Ascending aorta (tissue), 2 donors: Measurements from ENCODE around the gene WWC2. TPM values are rescaled to one million over a fixed set of nuclear protein-coding genes. Genes with fewer than 3 reads are reported as not detected.

ENCODE experiments used
- DNase-seq, 2 donors: peaks; one replicate each; pipeline ENCODE4 v3.0.0-alpha.2; 2019; ENCODE audit warnings: low spot score in 2 of 2
- H3K27ac ChIP-seq, 2 donors: fragments of 200-600 bp; sonication (generic); one replicate each; pipeline ENCODE4 v1.5.1; 2016 to 2017; ENCODE audit warnings: mild to moderate bottlenecking in 1 of 2
- H3K27me3 ChIP-seq: fragments of 200-600 bp; sonication (generic); one replicate; pipeline ENCODE4 v1.5.1; 2017
- H3K36me3 ChIP-seq, 2 donors: fragments of 200-600 bp; sonication (generic); one replicate each; pipeline ENCODE4 v1.5.1; 2016
- H3K4me1 ChIP-seq, 2 donors: fragments of 200-600 bp; sonication (generic); one replicate each; pipeline ENCODE4 v1.5.1; 2016 to 2017; ENCODE audit warnings: mild to moderate bottlenecking in 1 of 2
- H3K4me3 ChIP-seq, 2 donors: fragments of 200-600 bp; sonication (generic); one replicate each; pipeline ENCODE4 v1.5.1; 2016 to 2017; ENCODE audit warnings: mild to moderate bottlenecking in 1 of 2
- H3K9me3 ChIP-seq, 2 donors: fragments of 200-600 bp; sonication (generic); one replicate each; pipeline ENCODE4 v1.5.1; 2016
- intact Hi-C: fragments of 100-400 bp; cut with DNase I; formaldehyde crosslinking; loops from one replicate; pipeline ENCODE4 v1.15.1; 2023
- total RNA-seq: library from RNA; depleted of rRNA; stranded (reverse); fragments of >200 nt; gene quantifications from one replicate; pipeline ENCODE4 v1.1.0, GENCODE V29; 2016
- TF ChIP-seq, protein P1 (sequence below), 3 experiments: fragments of 200-600 bp in 2 of 3; fragments of 450-650 bp in 1 of 3; sonication (generic) in 2 of 3; IDR thresholded peaks; one replicate each; pipeline ENCODE4 v1.5.1; 2016 to 2019; ENCODE audit warnings: antibody characterized with exemption in 3 of 3, mild to moderate bottlenecking in 1 of 3, moderate library complexity in 1 of 3

The WWC2 gene
- total RNA-seq, 1 donor from 2014 or later = 3.8 TPM

DNA sequence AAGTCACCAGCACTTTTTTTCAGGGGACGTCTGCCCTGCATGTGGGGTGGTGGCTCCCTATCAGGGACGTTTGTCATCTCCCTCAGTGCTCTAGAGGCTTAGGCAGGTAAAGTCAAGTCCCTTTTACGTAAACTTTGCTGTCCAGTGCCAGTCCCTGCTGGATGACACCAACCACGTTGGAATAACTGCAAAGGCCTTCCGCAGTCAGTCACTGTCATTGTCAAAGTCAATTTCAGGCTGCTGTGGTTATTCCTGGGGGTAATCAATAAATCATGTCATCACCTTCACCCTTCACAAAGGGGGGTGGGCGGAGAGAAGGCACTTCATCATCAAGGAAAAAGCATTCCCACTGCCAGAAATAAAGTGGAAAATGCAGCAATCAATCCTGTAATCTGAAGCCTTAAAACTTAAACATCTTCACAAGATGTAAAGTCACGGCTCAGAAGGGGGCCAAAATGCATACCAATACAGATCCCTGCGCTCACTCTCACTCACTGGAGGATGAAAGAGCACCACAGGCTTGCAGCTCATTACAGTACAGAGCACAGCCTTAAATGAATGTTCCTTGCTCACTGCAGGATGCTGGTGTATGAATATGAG is 164.8 kb downstream of the WWC2 start:
- no peak overlapping the region for H3K27ac ChIP-seq
- intact Hi-C loops = loop anchor here (5.0 kb wide), 1 partner anchor 347 kb away; the partner anchor contains the start of gene DCTD
- H3K9me3 ChIP-seq = no peaks in the 10 kb centered on the region
- no peaks in the 10 kb centered on the region for H3K27me3 ChIP-seq
- peaks cover 31 to 39% of the 10 kb centered on the region in 2 donors for H3K36me3 ChIP-seq
- TF ChIP-seq, protein P1, sequence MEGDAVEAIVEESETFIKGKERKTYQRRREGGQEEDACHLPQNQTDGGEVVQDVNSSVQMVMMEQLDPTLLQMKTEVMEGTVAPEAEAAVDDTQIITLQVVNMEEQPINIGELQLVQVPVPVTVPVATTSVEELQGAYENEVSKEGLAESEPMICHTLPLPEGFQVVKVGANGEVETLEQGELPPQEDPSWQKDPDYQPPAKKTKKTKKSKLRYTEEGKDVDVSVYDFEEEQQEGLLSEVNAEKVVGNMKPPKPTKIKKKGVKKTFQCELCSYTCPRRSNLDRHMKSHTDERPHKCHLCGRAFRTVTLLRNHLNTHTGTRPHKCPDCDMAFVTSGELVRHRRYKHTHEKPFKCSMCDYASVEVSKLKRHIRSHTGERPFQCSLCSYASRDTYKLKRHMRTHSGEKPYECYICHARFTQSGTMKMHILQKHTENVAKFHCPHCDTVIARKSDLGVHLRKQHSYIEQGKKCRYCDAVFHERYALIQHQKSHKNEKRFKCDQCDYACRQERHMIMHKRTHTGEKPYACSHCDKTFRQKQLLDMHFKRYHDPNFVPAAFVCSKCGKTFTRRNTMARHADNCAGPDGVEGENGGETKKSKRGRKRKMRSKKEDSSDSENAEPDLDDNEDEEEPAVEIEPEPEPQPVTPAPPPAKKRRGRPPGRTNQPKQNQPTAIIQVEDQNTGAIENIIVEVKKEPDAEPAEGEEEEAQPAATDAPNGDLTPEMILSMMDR (IDR thresholded peaks at IDR 0.05) = no peak
- peaks cover 0 to 4% of the 10 kb centered on the region in 2 donors for H3K4me1 ChIP-seq
- H3K4me3 ChIP-seq = no peak overlapping the region
- DNase-seq = no peak

DNA sequence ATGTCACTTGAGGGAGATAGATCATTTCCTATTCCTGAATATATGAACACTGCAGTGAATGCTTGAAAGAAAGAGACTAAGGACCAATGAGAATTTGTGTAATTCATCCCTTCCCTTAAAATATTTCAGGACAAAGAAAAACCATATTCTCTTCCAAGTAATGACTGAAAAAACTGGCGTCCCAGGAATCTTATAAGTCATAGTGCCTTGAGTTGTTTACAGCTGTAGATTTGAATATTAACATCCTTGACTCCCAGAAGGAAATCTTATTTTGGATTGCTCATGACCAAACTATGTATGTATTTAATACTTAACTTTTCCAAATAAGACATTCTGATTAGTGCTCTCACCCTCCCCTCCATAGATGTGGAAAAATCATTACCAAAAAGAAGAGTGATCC is 165.6 kb downstream of the WWC2 start:
- Histone ChIP-seq H3K4me1 (peaks cover 0 to 4% of the 10 kb centered on the region in 2 donors), H3K4me3 (no peak overlapping the region), H3K27ac (no peak overlapping the region), H3K36me3 (peaks cover 37 to 46% of the 10 kb centered on the region in 2 donors), H3K9me3 (no peaks in the 10 kb centered on the region), H3K27me3 (no peaks in the 10 kb centered on the region)
- TF ChIP-seq, protein P1 (IDR thresholded peaks at IDR 0.05) = no peak
- no peak for DNase-seq
- intact Hi-C loops = loop anchor here (5.0 kb wide), 1 partner anchor 347 kb away; the partner anchor contains the start of gene DCTD

- no peak for DNase-seq
- Histone ChIP-seq H3K4me3 (no peak overlapping the region), H3K27ac (no peak overlapping the region), H3K36me3 (peaks cover 28 to 41% of the 10 kb centered on the region in 2 donors), H3K9me3 (no peaks in the 10 kb centered on the region), H3K4me1 (peaks cover 0 to 4% of the 10 kb centered on the region in 2 donors), H3K27me3 (no peaks in the 10 kb centered on the region)
- intact Hi-C loops = no loop called here
- TF ChIP-seq, protein P1 (IDR thresholded peaks at IDR 0.05) = no peak
These were observed 167.3 kb downstream of the WWC2 start for GRCh38 chr4:183266371-183266770.

DNA sequence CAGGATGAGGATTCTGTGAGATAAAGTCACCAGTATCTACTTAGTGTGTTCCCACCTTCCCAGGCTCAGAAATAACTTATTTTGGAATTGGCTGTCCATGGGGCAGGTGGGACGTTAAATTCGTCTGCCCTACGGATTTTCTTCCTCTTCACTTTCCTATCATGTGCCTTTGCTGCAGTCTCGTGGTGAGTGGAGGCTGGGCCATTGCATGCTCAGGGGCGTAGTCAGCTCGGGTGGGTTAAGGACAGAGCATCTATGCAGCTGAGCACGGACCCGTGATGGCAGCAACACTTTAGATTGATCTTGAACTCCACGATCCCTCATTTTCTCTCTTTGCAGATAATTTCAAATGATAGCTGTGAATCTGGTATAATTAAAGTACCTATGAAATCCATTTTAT is 169.5 kb downstream of the WWC2 start:
- no peak overlapping the region for H3K27ac ChIP-seq
- H3K4me1 ChIP-seq = no peaks in the 10 kb centered on the region
- no peak overlapping the region for H3K4me3 ChIP-seq
- intact Hi-C loops = no loop called here
- H3K9me3 ChIP-seq = peaks cover 0 to 1% of the 10 kb centered on the region in 2 donors
- TF ChIP-seq, protein P1 (IDR thresholded peaks at IDR 0.05) = no peak
- H3K27me3 ChIP-seq = no peaks in the 10 kb centered on the region
- no peak for DNase-seq
- peaks cover 42 to 59% of the 10 kb centered on the region in 2 donors for H3K36me3 ChIP-seq

- TF ChIP-seq, protein P1 (IDR thresholded peaks at IDR 0.05) = no peak
- peaks cover 0 to 31% of the 10 kb centered on the region in 2 donors for H3K9me3 ChIP-seq
- DNase-seq = no peak
- no peaks in the 10 kb centered on the region for H3K27me3 ChIP-seq
- H3K36me3 ChIP-seq = peaks cover 44 to 72% of the 10 kb centered on the region in 2 donors
- no peaks in the 10 kb centered on the region for H3K4me1 ChIP-seq
- H3K27ac ChIP-seq = no peak overlapping the region
- intact Hi-C loops = no loop called here
- H3K4me3 ChIP-seq = no peak overlapping the region
These were observed 173.3 kb downstream of the WWC2 start for GRCh38 chr4:183272384-183272783.
